Muscle layer of duodenum (tissue), 2 donors: Measurements from ENCODE around the gene EIF2S2.

Source experiments
- H3K27ac ChIP-seq: one replicate; pipeline ENCODE4 v1.7.0; 2013; ENCODE audit warnings: mild to moderate bottlenecking, low read length
- H3K27me3 ChIP-seq: one replicate; pipeline ENCODE4 v1.7.0; 2013; ENCODE audit warnings: low read depth, mild to moderate bottlenecking, control low read depth, low read length
- H3K36me3 ChIP-seq, 2 donors: one replicate each; pipeline ENCODE4 v1.7.0; 2013; ENCODE audit warnings: low read length in 2 of 2, control low read depth in 1 of 2, mild to moderate bottlenecking in 1 of 2; ENCODE audit not compliant: insufficient read depth in 2 of 2, control insufficient read depth in 1 of 2
- H3K4me1 ChIP-seq, 2 donors: one replicate each; pipeline ENCODE4 v1.7.0; 2013; ENCODE audit warnings: low read length in 2 of 2, mild to moderate bottlenecking in 2 of 2, control low read depth in 1 of 2, moderate library complexity in 1 of 2; ENCODE audit not compliant: insufficient read depth in 2 of 2, control insufficient read depth in 1 of 2
- H3K4me3 ChIP-seq, 2 donors: one replicate each; pipeline ENCODE4 v1.7.0; 2013; ENCODE audit warnings: low read length in 2 of 2, low read depth in 1 of 2, mild to moderate bottlenecking in 1 of 2
- H3K9me3 ChIP-seq, 2 donors: one replicate each; pipeline ENCODE4 v1.7.0; 2013; ENCODE audit warnings: low read length in 2 of 2, control low read depth in 1 of 2, mild to moderate bottlenecking in 1 of 2; ENCODE audit not compliant: control insufficient read depth in 1 of 2
- donor health status: healthy.

The EIF2S2 gene

DNA sequence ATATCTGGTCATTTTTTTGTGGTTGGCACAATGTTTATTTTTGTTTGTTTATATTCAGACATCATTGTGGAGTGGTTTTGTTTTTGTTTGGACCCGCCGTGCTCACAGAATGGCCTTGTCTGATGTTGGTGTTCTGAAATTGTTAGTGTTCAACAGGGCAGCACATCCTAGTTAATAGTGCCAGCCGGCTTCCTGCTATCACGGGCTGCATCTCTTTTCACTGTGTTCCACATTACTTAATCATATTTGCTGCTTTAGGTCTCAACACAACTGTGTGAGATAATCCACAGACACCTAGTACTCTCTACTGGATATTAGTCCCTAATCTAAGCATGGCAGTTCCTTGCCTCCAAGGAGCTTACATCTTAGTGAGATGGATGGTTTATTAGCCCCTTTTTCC is 2.8 kb upstream of the EIF2S2 start:
- Histone ChIP-seq H3K4me3 (no peak overlapping the region), H3K36me3 (peaks cover 0 to 7% of the 10 kb centered on the region in 2 donors), H3K9me3 (no peaks in the 10 kb centered on the region), H3K27ac (no peak overlapping the region), H3K27me3 (no peaks in the 10 kb centered on the region), H3K4me1 (peaks cover 9 to 15% of the 10 kb centered on the region in 2 donors)

GRCh38 chr20:34112600-34113101 is 608 bp upstream of the EIF2S2 start:
- Histone ChIP-seq H3K4me3 (peak overlapping the region; percentile 79 to 91), H3K36me3 (peaks cover 8 to 14% of the 10 kb centered on the region in 2 donors), H3K27ac (peak overlapping the region; percentile 87), H3K27me3 (no peaks in the 10 kb centered on the region), H3K9me3 (no peaks in the 10 kb centered on the region), H3K4me1 (peaks cover 9 to 31% of the 10 kb centered on the region in 2 donors)

- H3K36me3 ChIP-seq = peaks cover 8 to 14% of the 10 kb centered on the region in 2 donors
- peak overlapping the region; percentile 98 for H3K27ac ChIP-seq
- H3K4me1 ChIP-seq = peaks cover 9 to 31% of the 10 kb centered on the region in 2 donors
- H3K27me3 ChIP-seq = no peaks in the 10 kb centered on the region
- H3K4me3 ChIP-seq = peak overlapping the region; percentile 79 to 91
- H3K9me3 ChIP-seq = no peaks in the 10 kb centered on the region
Measured at GRCh38 chr20:34110745-34111641, 1.1 kb downstream of the EIF2S2 start.

DNA sequence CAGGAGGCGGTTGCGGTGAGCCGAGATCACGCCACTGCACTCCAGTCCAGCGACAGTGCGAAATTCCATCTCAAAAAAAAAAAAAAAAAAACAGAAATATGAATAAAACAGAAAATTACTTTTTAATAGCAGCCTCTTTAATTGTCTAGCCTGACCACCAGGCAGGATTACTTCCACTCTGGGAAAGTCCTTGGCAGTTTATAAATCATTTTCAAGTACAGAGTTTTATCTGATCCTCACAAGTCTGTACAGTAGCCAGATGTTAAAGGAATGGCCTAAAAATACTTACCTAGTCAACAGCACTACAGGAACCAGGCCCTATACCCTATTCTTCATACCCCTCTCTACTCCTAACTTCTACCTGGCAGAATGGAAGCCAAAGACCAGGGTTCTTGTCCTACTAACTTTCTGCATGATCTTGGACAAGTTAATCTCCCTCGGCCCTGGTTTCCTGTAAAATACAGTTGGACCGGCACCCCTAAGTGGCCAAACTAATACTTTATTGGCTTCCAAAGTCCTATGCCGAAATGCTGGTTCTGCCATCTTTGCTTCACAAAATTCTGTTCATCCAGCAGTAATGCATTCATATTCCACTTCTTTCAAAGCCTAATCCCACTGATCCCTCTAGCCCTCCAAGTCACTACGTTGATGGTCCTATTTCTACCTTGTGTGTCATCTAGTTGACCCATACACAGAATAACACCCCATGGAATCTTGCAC is 1.9 kb downstream of the EIF2S2 start:
- Histone ChIP-seq H3K9me3 (no peaks in the 10 kb centered on the region), H3K27ac (peak overlapping the region; percentile 98), H3K4me1 (peaks cover 9 to 33% of the 10 kb centered on the region in 2 donors), H3K36me3 (peaks cover 10 to 16% of the 10 kb centered on the region in 2 donors), H3K4me3 (peak overlapping the region; percentile 79 to 91), H3K27me3 (no peaks in the 10 kb centered on the region)

GRCh38 chr20:34109442-34109841 is 2.6 kb downstream of the EIF2S2 start:
- H3K4me1 ChIP-seq = peaks cover 9 to 36% of the 10 kb centered on the region in 2 donors
- peaks cover 17 to 24% of the 10 kb centered on the region in 2 donors for H3K36me3 ChIP-seq
- no peaks in the 10 kb centered on the region for H3K9me3 ChIP-seq
- no peaks in the 10 kb centered on the region for H3K27me3 ChIP-seq
- H3K27ac ChIP-seq = no peak overlapping the region
- no peak overlapping the region for H3K4me3 ChIP-seq

GRCh38 chr20:34108616-34109174 is 3.3 kb downstream of the EIF2S2 start:
- Histone ChIP-seq H3K4me1 (peaks cover 9 to 36% of the 10 kb centered on the region in 2 donors), H3K9me3 (no peaks in the 10 kb centered on the region), H3K27ac (no peak overlapping the region)

GRCh38 chr20:34105978-34106675 is 5.9 kb downstream of the EIF2S2 start:
- Histone ChIP-seq H3K27ac (no peak overlapping the region), H3K4me1 (peaks cover 9 to 34% of the 10 kb centered on the region in 2 donors), H3K4me3 (no peak overlapping the region), H3K9me3 (no peaks in the 10 kb centered on the region), H3K36me3 (peaks cover 39 to 44% of the 10 kb centered on the region in 2 donors), H3K27me3 (no peaks in the 10 kb centered on the region)

More at GRCh38 chr20:34108616-34109174, 3.3 kb downstream of the EIF2S2 start:
- H3K4me3 ChIP-seq = no peak overlapping the region
- no peaks in the 10 kb centered on the region for H3K27me3 ChIP-seq
- H3K36me3 ChIP-seq = peaks cover 23 to 31% of the 10 kb centered on the region in 2 donors

DNA sequence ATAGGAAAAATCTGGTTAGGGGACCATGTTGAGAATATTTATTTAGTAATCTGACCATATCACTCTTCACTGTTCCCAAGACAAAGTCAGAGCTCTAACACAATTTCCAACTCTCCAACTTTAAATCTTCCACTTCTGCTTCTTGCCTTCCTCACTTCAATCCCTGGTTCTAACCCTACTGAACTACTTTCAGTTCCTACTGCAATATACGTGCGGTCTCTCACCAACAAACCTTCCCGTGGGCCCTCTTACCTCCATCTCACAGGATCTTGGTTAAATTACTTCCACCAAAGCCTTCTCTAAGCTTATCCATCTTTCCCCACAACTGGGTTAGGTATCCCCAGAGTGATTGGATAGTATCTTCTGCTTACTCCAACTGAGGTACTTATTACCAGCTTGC is 8.0 kb downstream of the EIF2S2 start:
- Histone ChIP-seq H3K9me3 (no peaks in the 10 kb centered on the region), H3K27ac (no peak overlapping the region), H3K27me3 (no peaks in the 10 kb centered on the region), H3K4me3 (no peak overlapping the region), H3K36me3 (peaks cover 43 to 49% of the 10 kb centered on the region in 2 donors), H3K4me1 (peaks cover 0 to 14% of the 10 kb centered on the region in 2 donors)

DNA sequence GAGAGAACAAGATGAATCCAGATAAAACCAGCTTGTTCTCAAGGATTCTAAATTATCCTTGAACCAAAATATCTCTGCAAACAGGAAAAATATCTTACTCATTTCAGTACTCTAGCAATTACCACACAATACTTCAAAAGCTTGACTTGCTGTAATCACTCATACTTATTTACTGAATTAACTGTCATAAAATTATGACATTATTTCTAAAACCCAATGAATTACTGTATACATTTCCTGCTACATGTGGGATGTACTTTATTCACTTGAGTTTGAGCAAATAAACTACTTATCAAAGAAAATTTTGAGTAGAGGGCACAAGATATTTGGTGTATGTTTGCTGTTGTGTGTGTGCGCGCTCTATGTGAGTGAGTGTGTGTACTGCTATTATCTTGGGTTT is 9.7 kb downstream of the EIF2S2 start:
- Histone ChIP-seq H3K9me3 (no peaks in the 10 kb centered on the region), H3K36me3 (peaks cover 48 to 49% of the 10 kb centered on the region in 2 donors), H3K4me1 (peaks cover 0 to 5% of the 10 kb centered on the region in 2 donors), H3K4me3 (no peak overlapping the region), H3K27ac (no peak overlapping the region), H3K27me3 (no peaks in the 10 kb centered on the region)

- Histone ChIP-seq H3K27ac (no peak overlapping the region), H3K4me3 (no peak overlapping the region), H3K27me3 (no peaks in the 10 kb centered on the region), H3K4me1 (peaks cover 0 to 5% of the 10 kb centered on the region in 2 donors), H3K9me3 (no peaks in the 10 kb centered on the region), H3K36me3 (peaks cover 64 to 67% of the 10 kb centered on the region in 2 donors)
Measured at GRCh38 chr20:34100576-34100975, 11.5 kb downstream of the EIF2S2 start.
